Iris pigment epithelial cell (primary cell): ENCODE data around the gene RHOF.
"Not testable (repeated sequence)": the region's sequence is repeated elsewhere in the genome, so short reads cannot be mapped to it uniquely, and the experiment has no call there.

Source experiments
- DNase-seq: peaks from one replicate; pipeline ENCODE4 v3.0.0-alpha.2; 2011; ENCODE audit warnings: low read depth

Gene RHOF

GRCh38 chr12:121792607-121793439 lies 665 bp downstream of the RHOF start:
- no peak for DNase-seq

- no peak for DNase-seq
These were observed 1.6 kb downstream of the RHOF start for GRCh38 chr12:121791671-121792551.

DNA sequence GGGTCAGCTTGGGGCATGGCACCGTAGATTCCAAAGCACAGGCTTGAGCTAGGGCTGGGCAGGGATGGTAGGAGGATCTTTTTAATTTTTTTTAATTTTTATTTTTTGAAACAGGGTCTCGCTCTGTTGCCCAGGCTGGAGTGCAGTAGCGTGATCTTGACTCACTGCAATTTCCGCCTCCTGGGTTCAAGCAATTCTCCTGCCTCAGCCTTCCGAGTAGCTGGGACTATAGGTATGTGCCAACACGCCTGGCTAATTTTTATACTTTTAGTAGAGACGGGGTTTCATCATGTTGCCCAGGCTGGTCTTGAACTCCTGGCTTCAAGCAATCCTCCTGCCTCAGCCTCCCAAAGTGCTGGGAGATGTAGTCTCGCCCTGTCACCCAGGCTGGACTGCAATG lies 2.7 kb downstream of the RHOF start:
- DNase-seq = not testable (repeated sequence)

DNA sequence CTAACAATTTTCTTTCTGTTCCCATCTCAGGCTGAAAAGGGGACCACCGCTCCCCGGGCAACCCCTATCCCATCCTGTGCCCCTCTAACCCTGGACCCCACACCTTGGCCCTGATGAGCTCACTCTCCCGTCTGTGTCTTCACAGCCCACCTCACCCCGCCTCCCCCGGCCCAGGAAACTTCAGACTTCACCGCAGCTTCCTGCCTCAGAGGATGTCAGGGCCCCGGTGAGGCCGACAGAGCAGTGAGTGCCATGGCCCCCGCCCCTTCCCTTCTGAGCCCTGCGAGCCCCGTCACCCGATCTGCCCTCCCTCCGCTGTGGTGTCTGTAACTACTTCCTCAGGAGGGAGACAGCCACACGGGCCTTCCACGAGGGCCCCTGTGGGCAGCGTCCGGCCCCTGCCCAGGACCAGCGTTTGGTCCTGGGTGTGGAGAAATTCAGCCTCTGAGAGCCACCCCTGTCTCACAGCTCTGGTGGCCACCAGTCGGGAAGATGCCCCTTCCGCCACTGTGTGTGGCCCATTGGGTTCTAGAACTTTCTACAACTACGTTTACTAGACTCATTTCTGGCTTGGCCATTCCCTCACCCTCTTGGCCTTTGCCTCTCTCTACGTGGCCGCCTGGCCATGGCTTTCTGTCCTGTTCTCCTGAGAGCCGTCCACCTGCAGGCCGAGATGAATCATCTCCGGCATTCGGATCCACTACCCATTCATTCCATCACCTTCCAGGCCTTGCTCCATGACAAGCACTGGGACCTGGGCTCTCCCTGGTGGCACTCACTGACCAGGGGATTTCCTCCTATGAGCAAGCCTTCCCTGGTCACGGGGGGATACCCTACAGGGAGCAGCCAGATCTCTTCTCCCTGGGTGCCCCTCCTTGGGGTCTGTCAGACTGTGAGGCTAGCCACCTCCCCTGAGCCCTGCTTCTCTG lies 3.4 kb downstream of the RHOF start:
- peak; percentile 43 for DNase-seq

DNA sequence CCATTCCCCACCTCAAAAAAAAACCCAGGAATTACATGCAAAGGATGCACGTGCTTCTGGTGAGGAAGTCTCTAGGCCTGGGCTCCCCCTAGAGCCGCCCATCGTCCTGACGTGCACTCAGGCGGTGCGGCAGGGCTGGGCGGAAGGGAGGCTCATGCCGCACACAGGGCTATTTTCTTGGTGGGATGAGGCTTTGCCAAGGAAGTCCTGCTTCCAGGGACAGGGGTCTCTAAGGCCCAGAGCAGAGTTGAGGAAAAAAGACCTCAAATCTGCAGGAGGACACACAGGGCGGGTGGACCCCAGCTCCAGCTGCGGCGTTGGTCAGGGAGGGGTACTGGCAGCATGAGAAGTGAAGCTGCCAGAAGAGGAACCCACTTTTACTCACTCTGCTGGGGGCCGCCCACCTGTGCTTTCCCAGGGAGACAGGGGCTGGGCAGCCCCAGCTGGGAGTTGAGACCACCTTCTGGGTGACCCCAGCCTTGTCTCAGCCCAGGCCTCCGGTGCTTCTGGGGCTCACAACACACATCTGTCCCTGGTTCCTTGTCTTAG lies 4.2 kb downstream of the RHOF start:
- DNase-seq = no peak

GRCh38 chr12:121788176-121788818 lies 5.2 kb downstream of the RHOF start:
- DNase-seq = no peak

- no peak for DNase-seq
These were observed 6.1 kb downstream of the RHOF start for GRCh38 chr12:121787063-121788025.

DNA sequence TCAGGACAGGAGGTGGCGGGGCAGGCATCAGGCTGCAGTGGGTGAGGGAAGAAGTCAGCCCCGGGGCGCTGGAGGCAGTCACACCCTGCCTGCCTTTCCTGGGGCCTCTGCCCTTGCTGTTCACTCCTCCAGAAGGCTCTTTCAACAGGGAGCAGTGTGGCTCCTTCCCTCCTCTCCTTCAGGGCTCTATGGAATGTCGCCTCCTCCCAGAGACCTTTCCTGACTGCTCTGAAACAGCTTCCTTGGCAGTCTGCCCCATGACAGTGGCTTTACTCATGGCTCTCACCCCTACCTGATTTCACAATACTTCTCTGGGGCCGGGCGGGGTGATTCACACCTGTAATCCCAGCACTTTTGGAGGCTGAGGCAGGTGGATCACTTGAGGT lies 7.1 kb downstream of the RHOF start:
- peak; percentile 84 for DNase-seq

- DNase-seq = peak; percentile 82
These were observed 9.0 kb downstream of the RHOF start for GRCh38 chr12:121784460-121784859.

GRCh38 chr12:121783766-121784165 lies 9.7 kb downstream of the RHOF start:
- no peak for DNase-seq

DNA sequence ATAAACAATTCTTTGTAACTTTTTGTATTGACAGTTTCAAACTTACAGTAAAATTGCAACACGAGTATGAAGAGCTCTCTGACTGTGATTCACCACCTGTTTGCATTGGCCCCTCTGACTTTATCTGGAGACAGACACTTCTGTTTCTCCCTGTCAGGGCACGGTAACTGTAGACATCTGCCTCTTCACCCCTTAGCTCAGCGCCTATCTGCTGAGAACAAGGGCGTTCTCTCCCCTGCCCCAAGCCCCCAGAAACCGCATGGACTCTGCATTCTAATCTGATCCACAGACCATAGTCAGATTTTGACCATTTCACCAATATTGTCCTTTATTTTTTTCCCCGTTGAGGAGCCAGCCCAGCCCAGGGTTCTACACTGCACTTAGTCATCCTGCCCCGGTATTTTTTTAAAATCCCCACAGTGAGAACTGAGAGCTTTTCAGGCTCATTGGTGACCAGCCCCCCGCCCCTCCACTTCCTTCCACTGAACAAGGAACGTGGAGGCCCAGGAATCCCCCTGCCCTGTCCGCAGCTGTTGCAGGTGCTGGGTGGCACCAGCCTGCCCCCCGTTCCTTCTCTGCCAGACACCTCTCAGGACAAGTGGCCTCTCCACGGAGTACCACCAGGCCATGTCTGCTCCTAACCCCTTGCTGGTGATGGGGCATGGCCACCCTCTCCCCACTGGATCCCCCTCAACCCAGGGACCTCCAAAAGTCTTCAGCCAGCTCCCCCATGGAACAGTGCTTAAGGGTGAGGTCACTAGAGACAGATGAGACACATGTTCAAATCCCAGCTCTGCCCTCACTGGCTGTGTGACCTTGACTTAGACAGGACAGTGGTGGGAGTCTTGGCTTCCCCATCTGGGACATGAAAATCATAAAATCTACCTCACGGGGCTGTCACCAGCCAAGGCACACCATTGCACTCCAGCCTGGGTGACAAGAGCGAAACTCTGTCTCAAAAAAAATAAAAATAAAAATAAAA lies 11.2 kb downstream of the RHOF start:
- DNase-seq = peak; percentile 80

DNA sequence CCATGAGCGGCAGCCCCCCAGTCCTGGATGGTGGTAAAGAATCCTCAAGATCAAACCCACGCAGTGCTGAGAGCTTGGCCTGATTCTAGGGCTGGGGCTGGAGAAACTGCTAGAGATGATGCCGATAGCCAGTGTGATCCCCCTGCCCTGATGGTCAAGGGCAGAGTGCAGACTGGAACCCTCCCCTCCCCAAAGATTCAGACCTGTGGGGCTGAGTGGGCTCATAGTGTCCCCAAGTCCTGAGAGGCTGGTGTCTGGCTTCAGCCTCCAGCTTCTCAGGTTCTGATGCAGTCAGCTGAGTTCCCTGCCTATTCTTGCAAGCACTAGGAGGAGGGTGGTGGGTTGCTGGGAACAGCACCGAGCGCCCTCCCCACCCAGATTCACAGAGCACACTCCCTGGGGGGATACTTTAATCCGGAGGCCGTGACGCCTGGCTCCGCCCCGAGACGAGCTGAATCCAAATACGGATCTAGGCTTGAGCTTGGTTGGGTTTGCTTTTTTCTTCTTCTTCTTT lies 11.9 kb downstream of the RHOF start:
- DNase-seq = no peak

DNA sequence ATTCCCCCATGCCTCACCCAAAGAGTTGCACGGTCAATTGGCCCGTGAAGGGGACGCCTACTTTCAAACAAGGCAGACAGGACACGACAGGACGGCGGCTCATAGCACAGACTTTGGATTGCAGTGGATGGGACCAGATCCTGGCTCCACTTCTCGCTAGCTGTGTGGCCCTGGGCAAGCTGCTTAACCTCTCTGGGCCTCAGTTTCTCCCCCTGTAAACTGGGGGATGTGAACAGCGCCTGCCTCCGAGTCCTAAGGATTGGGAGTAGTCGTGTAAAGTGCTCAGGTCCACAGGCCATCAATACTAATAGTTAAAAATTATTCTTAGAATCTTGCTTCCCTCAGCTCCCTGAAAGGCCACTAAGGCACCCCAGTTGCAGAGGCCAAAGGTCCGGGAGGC lies 13.1 kb downstream of the RHOF start:
- no peak for DNase-seq

DNA sequence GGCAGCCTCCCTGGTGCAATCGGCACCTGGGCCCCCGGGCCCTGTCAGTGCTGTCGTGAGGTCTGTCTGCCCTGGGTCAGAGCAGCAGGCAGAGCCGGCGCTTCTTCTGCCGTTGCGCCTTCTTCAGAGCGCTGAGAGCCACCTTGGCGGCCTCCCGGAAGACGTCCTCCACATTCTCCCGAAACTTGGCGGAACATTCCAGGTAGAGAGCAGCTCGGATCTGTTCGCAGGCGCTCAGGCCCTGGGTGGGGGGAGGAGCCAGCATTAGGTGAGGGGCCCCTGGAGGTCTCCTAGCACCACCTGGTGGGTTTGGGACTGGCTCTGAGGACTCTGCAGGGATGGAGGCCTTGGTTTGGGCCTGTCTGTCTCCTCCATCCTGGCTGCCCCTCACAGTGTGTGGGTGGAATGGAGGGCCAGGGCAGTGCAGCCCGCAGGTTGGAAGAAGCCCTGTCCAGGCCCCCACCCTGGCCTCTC lies 14.0 kb downstream of the RHOF start:
- DNase-seq = no peak

DNA sequence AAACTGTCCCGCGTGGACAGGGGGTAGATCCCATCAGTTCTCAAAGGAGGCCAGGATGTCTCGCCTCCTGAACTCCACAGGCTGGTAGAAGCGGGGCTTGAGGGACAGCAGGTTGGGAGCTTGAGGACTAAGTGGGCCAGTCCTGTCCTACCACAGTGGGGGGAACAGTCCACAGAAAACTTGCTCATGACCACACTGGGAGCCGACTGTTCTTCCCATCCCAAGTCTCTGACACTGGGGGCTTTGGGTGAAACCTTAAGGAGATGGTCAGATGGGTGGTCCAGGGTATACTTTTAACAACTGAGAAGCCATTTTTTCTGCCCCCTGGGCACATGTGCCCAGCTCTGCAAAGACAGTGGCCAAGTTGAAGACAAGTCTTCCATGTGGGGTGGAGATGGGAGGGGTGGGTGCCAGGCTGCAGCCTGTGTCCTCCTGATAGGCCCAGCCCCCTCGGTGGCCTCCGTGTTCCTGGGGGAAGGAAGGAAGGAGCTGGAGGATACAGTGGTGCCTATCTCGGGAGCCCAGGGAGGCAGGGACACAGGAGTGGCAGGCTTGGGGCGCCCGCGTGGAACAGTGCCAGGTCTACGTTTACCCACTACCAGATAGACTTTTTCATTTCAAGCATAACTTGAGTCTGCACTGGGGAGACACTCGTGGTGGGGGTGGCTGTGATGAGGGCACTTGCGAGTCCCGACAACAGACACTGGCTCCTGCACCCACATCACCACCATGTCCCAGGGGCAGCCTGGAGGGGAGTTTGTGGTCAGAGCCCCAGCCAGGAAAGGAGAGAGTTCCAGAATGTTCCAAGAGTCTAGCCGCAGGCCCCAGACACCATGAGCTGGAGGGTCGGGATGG lies 14.7 kb downstream of the RHOF start:
- no peak for DNase-seq

- peak; percentile 42 for DNase-seq
These were observed 17.0 kb downstream of the RHOF start for GRCh38 chr12:121776190-121777098.
